Fibroblast of the conjunctiva (primary cell): ENCODE data around the gene CELSR3.

Experiments used
- DNase-seq: peaks from one replicate; pipeline ENCODE4 v3.0.0-alpha.2; 2010; ENCODE audit warnings: low read depth

CELSR3 gene

DNA sequence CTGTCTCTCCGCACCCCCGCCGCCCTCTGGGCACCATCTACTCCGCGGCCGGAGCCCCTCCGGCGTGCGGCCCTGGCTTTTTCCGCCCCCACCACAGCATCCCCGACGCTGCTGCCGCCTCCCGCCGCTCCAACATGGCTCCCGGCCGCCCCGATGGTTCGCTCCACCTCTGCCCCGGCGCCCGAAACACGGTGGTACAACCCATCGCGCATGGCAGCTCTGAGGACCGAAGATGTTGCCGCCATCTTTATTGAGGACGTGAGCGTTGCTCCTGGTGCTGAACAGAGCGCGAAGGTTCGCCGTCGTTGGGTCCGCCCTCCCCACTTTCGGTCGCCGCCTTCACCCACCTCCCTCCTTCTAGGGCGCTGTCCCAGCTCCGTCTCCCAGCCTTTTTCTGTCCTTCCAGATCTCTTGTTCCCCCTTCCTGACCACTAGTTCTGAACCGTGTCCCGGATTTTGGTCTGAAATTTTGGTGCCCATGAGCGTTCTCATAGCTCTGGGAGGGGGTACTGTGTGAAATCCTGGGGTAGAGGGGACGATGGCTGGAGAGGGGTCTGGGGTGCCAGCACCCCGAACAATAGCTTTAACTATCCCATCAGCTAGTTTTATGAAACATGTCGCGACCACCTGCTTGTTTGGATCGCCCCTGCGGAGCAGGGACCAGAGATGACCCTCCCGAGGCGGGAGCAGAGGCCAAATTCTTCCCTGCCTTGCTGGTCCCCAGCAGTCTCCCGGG lies at the start of gene CELSR3:
Gene CELSR3 (minus strand): TSS at position 134 of the 736 bp plus-strand sequence. CDS start 252 bp downstream, outside the sequence.
- peak; percentile 84 for DNase-seq

DNA sequence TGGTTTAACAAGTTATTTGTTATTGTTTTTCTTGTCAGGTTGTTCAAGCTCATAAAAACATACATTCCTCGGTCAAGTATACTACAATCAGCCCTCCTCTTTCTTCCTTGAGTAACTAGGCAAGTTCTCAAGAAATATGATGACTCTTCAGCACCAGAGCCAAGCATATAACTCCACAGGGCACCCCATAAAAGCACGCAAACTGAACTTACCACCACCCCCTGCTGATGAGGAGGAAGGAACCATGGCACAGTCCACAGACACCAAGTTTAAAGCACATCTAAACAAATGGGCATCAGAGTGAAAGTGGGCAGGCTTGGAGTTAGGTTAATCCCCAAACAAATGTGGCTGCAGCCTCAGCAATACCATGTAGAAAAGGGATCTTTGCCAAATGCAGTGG lies 49.0 kb upstream of the CELSR3 start:
- no peak for DNase-seq

- no peak for DNase-seq
Measured at GRCh38 chr3:48709051-48709461, 46.4 kb upstream of the CELSR3 start.

- DNase-seq, result no peak
Measured at GRCh38 chr3:48708481-48708889, 45.8 kb upstream of the CELSR3 start.

DNA sequence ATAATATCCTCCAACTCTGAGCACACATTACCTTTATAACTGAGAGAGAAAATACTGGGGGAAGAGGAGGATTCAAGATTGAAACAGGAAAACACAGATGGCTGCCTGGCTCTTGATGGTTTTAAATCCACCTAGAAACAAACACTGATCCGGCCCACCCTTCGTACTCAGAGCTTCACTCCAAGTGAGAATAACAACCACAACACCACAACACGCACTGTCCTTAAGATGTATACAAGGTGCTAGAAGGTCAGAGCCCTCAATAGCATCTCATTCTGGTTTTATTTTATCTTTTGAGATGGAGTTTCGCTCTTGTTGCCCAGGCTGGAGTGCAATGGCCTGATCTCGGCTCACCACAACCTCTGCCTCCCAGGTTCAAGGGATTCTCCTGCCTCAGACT lies 44.5 kb upstream of the CELSR3 start:
- DNase-seq, result no peak

DNA sequence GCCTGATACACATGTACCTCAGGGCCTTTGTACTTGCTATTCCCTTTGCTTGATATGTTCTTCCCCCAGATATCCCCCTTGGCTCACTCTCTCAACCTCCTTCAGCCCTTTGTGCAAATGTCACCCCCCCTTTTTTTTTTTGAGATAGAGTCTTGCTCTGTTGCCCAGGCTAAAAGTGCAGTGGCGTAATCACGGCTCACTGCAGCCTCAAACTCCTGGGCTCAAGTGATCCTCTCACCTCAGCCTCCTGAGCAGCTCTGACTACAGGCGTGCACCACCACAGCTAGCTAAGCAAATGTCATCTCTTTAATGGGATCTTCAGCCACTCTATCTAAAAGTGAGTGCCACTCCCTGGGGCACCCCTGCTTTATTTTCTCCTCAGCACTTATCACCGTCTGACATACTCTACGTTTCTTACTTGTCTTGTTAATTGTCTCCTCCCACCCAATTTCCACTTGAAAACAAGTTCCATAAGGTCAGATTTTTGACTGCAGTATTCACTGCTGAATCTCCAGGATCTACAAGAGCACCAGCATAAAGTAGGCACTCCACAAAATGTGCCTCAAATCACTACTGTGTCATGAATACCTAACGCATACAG lies 39.7 kb upstream of the CELSR3 start:
- DNase-seq, result no peak

DNA sequence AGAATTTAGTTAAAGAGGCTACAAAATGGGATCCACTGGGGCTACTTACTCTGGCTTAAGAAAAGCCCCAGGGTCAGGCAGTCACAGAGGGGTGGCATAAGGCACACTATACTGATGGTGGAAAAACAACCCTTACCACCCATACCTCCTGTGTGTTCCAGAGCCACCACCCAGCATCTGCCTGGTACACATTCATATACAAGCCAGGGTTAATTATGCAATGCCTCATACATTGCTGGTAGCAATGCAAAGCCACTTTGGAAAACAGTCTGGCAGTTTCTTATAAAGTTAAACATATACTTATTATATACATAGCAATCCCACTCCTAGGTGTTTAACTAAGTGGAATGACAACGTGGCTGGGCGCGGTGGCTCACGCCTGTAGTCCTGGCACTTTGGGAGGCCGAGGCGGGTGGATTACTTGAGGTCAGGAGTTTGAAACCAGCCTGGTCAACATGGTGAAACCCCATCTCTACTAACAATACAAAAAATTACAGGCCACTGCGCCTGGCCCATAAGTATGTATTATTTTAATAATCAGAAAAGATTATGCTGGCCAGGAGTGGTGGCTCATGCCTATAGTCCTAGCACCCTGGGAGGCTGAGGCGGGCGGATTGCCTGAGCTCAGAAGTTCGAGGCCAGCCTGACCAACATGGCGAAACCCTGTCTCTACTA lies 38.2 kb upstream of the CELSR3 start:
- no peak for DNase-seq

- no peak for DNase-seq
Measured at GRCh38 chr3:48698891-48699290, 36.2 kb upstream of the CELSR3 start.

- no peak for DNase-seq
Measured at GRCh38 chr3:48697952-48698351, 35.3 kb upstream of the CELSR3 start.

- DNase-seq, result no peak
Measured at GRCh38 chr3:48696601-48697000, 33.9 kb upstream of the CELSR3 start.

DNA sequence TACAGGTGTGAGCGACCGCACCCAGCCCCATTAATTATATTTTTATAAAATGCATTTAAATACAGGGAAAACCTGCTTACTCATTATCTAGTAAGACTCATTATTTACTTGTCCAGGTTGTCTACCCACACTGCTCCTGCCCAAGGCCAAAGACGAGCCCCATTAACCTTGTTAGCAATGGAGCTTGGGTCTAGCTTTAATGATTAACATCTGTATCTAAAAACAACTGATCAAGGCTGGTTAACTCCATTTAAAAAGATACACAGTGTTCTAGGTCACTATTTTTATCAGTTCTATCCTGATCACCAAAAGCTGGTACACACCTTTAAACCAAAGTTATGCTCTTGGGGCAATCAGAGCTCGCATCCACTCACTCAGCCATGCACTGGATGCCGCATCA lies 33.5 kb upstream of the CELSR3 start:
- no peak for DNase-seq

- peak; percentile 50 for DNase-seq
Measured at GRCh38 chr3:48695393-48695753, 32.7 kb upstream of the CELSR3 start.

DNA sequence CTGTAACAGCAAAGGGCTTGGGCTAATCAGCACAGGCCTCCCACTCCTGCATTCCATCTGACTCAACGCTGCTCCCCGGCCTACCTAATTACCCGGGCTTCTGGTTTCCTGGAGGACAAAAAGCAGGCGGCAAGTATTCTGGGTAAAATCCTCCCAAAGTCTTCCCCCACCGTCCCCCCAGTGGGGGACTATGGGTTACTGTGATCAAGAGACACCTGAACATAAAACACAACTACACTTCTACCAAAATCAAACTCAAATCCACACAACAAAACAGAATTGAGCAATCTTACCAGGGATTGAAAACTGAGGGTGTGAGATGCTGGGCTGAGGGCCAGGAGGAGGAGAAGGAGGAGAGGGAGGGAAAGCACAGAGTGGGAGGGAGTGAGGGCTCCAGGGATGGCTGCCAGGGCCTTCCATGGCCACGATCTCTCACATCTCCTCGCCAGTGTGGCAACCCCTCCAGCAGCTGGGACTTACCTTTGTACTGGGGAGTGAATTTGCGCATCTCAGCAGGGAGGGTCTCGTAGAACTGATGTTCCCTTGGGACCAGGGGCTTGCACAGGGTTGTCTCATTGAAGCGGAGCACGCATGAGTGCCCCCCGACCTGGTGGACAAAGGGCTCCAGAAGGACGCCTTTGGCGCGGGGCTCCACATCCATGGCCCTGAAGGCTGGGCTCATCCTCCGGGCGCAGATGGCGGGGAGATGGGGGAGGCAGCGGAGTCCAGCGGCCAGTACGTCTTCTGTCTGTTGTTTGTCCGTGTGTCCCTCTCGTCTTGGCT lies 32.1 kb upstream of the CELSR3 start:
- DNase-seq, result peak; percentile 78

GRCh38 chr3:48693826-48694225 lies 31.1 kb upstream of the CELSR3 start:
- no peak for DNase-seq

GRCh38 chr3:48692551-48692950 lies 29.9 kb upstream of the CELSR3 start:
- no peak for DNase-seq

DNA sequence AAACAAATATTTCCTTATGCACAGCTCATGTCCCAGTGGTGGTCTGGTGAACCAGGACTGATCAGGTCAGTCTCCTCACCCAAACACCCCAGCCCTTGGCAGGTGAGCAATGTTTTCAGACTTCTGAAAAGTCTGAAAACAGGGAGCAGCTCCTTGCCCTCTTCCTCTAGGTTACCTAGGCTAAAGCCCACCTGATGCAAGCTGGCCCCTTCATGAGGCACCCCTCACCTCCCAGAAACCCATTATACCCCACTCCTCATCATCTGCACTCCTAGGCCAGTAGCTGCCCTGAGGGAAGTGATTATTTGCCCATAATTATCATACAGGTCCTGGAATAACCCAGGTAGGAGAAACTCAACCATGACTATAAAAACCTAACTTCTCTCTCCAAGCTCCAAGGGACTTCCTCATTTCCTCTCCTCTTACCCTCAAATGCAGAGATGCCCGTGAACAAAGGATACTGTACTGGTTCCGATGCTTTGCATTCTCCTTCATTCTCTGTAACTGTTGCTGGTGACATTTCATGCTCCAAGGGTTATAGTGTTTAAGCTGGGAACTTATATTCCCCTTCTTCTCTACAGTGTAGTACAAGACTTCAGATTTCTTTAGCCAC lies 28.3 kb upstream of the CELSR3 start:
- no peak for DNase-seq

DNA sequence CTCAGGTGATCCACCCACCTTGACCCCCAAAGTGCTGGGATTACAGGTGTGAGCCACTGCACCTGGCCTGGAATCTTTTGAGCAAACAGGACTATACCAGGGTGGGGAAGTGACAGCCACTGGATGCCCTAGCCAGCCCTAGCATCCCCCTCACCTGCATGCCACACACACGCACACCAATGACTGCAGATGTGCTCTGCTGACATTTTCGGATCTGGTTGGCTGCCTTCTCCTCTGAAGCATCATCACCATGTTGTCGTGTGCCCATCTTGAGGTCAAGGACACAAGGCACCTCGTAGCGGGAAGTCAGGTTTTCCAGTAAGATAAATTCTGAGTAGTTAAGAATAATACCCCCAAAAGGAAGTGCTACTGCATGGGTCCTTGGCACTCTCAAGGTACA lies 26.7 kb upstream of the CELSR3 start:
- no peak for DNase-seq

DNA sequence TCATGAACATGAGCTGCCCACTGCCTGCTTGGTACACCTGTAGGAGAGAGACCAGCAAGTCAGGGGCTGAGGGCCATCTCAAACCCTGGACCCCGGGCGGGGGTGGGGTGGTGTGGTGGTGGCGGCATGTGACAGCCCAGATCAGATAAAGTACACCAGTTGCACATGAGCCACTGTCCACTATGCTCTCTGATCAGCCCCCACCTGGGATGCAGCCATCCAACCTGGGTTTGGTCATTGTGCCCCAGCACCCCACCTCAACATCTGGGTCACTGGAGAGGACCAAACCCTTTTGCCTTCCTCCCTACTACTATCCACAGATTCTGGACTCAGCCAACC lies 26.0 kb upstream of the CELSR3 start:
- DNase-seq, result no peak

DNA sequence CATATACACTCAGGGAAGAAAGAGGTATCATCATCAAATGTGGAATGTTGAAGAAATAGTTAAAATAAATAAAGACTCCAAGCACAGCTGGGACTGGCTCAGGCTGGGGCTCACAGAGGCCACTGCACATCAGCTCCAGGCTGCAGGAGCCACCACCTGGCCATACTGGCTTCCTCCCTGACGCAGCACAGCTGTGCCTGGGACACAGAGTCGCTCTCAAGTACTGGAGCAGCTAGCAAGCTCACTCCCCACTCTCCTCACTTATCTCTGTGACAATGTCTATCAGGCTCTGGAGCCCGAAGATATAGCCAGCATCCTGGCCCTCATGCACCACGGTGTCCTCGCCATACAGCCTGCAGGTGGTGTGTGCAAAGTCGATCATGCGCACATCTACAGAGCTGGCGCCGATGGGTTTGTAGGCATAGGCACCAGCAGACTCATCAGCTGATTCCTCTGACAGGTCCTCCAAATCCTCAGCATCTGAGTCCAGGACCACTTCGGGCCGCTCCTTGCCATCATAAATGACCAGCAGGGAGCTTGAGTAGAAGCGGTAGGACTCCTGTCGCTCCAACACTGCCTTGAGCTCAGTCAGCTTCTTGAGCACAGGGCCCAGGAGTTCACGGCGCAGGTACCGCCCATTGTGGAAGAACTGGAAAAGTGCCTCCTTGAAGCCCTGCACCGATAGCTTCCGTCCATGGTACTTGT lies 25.5 kb upstream of the CELSR3 start:
- no peak for DNase-seq

DNA sequence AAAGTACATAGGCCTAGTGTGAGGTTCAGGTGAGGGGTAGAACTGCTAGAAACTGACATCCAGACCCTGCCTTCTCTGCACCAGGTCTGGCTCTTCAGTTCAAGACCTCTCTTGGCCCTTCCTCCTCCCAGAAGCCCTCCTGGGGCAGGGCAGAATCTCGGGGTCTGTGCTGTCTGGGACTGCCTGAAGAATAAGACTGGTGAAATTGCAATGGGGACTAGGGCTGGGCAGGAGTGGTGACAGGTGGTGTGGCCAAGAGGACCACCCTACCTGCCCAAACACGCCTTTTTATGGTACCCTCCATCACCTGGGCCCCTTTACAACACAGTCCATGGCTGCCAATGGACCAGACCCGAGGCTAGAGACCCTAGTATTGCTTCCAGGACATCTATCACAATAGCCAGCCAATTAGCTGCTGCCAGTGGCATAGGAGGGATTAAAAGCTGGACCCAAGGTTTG lies 24.6 kb upstream of the CELSR3 start:
- no peak for DNase-seq

DNA sequence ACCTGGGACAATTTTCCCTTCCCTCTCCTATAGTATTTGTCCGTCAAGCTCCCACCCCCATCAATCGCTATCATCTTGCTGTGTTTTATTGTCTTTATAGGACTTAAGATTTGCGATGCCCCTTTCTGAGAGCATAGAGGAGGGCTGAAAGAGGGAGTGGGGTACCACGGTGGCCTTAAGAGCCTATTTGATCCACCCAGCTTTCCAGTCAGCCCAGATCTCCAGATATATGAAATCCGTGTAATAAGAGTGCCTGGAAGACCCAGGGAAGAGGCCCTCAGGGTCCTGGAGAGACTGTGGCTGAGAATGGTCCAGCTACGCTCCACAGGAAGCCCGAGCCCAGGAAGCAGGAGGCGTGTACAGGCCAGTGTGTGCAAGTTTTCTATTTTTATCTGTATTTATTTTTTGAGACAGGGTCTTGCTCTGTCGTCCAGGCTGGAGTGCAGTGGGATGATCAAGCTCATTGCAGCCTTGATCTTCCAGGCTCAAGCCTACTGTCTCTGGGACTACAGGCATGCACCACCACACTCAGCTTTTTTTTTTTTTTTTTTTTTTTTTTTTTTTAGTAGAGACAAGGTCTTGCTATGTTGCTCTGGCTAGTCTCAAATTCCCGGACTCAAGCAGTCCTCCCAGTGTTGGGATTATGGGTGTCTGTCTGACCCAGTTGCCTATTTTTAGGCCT lies 24.0 kb upstream of the CELSR3 start:
- DNase-seq, result no peak
